Measurements from ENCODE around the gene RIMBP3B. TPM values are rescaled to one million over a fixed set of nuclear protein-coding genes. Genes with fewer than 3 reads are reported as not detected.
"Not testable (repeated sequence)": the region's sequence is repeated elsewhere in the genome, so short reads cannot be mapped to it uniquely, and the experiment has no call there.

RIMBP3B gene
- polyA plus RNA-seq, 1 experiment, result 0.01 TPM

- CTCF ChIA-PET, result not testable (repeated sequence)
Measured at GRCh38 chr22:21434378-21435233, 51.1 kb downstream of the RIMBP3B start.

GRCh38 chr22:21435998-21436810, 52.7 kb downstream of the RIMBP3B start:
- H3K4me3 ChIP-seq (ENCODE audit: low read depth, low read length); POLR2A ChIA-PET; H3K27me3 ChIP-seq (ENCODE audit: control insufficient read depth, insufficient read depth, low read length); DNase-seq (ENCODE audit: low read depth); CTCF ChIA-PET; H3K36me3 ChIP-seq (ENCODE audit: control insufficient read depth, insufficient read depth, low read length): not testable (repeated sequence)

More at GRCh38 chr22:21434378-21435233, 51.1 kb downstream of the RIMBP3B start:
- DNase-seq (ENCODE audit: low read depth); H3K27me3 ChIP-seq (ENCODE audit: control insufficient read depth, insufficient read depth, low read length); H3K4me3 ChIP-seq (ENCODE audit: low read depth, low read length); POLR2A ChIA-PET; H3K36me3 ChIP-seq (ENCODE audit: control insufficient read depth, insufficient read depth, low read length): not testable (repeated sequence)

GRCh38 chr22:21438013-21438412, 54.5 kb downstream of the RIMBP3B start:
- DNase-seq (ENCODE audit: low read depth); H3K36me3 ChIP-seq (ENCODE audit: control insufficient read depth, insufficient read depth, low read length); H3K27me3 ChIP-seq (ENCODE audit: control insufficient read depth, insufficient read depth, low read length); H3K4me3 ChIP-seq (ENCODE audit: low read depth, low read length); POLR2A ChIA-PET; CTCF ChIA-PET: not testable (repeated sequence)

Small RNAs within 50 kb of the gene (small RNA-seq; reads per million reads assigned to genes)
- gene RF00492 (ENCODE audit: insufficient read length, low read depth, low replicate concordance) (not detected), gene RN7SKP63 (ENCODE audit: insufficient read length, low read depth, low replicate concordance) (not detected)

Other genes starting within 250 kb of the RIMBP3B start
- 0.50 and 0.54 TPM in 2 replicates for gene HIC2, start 33.6 kb downstream of the RIMBP3B start, polyA plus RNA-seq (2011; rRNA removed)
- gene TMEM191C, start 83.6 kb downstream of the RIMBP3B start, polyA plus RNA-seq (2011; rRNA removed), result 1.2 and 2.0 TPM in 2 replicates
- 0.06 and 0.11 TPM in 2 replicates for gene RIMBP3C, start 167.7 kb downstream of the RIMBP3B start, polyA plus RNA-seq (2011; rRNA removed)
- 47.3 and 61.9 TPM in 2 replicates for gene UBE2L3, start 184.0 kb downstream of the RIMBP3B start, polyA plus RNA-seq (2011; rRNA removed)
- 14.6 and 20.0 TPM in 2 replicates for gene YDJC, start 246.3 kb downstream of the RIMBP3B start, polyA plus RNA-seq (2011; rRNA removed)
- gene CCDC116, start 249.0 kb downstream of the RIMBP3B start, polyA plus RNA-seq (2011; rRNA removed), result 0.10 and 0.13 TPM in 2 replicates

Measured in BJ (cell line).